Left ventricle myocardium inferior (tissue), 1 donor: Measurements from ENCODE around the gene C1QBP. TPM values are rescaled to one million over a fixed set of nuclear protein-coding genes. Genes with fewer than 3 reads are reported as not detected.

Source experiments
- DNase-seq: peaks from one replicate; pipeline ENCODE4 v3.0.0-alpha.2; 2020
- H3K27ac ChIP-seq: fragments of 200-600 bp; replicated peaks from 2 replicates; pipeline ENCODE4 v1.8.0; 2021
- H3K27me3 ChIP-seq: fragments of 200-600 bp; 2 replicates; pipeline ENCODE4 v1.8.0; 2021; ENCODE audit warnings: low read depth
- H3K36me3 ChIP-seq: fragments of 200-600 bp; 2 replicates; pipeline ENCODE4 v1.8.0; 2021
- H3K4me1 ChIP-seq: fragments of 200-600 bp; 2 replicates; pipeline ENCODE4 v1.8.0; 2021
- H3K4me3 ChIP-seq: fragments of 200-600 bp; 2 replicates; pipeline ENCODE4 v1.8.0; 2021; ENCODE audit warnings: mild to moderate bottlenecking, moderate library complexity
- H3K9me3 ChIP-seq: fragments of 200-600 bp; replicated peaks from 2 replicates; pipeline ENCODE4 v1.8.0; 2021
- intact Hi-C: fragments of 100-400 bp; cut with micrococcal nuclease; formaldehyde crosslinking; loops from one replicate; pipeline ENCODE4 v1.11.0; 2022
- total RNA-seq: library from RNA; stranded (reverse); fragmentation: NEBNext Ultra II Directional; extraction: Animal tissue kit (Norgen Biotek cat#: 25700); gene quantifications from one replicate; pipeline ENCODE4 v1.2.1, GENCODE V29; 2021
- TF ChIP-seq, protein P1 (sequence below): fragments of 200-600 bp; IDR thresholded peaks from 2 replicates; pipeline ENCODE4 v1.8.0; 2021; ENCODE audit warnings: antibody characterized with exemption, mild to moderate bottlenecking, borderline replicate concordance
- donor health status: DM: no; HTN: yes; CAD: no; lungs with severe emphysema.

The C1QBP gene
- total RNA-seq, 1 donor from 2014 or later: 124 TPM

DNA sequence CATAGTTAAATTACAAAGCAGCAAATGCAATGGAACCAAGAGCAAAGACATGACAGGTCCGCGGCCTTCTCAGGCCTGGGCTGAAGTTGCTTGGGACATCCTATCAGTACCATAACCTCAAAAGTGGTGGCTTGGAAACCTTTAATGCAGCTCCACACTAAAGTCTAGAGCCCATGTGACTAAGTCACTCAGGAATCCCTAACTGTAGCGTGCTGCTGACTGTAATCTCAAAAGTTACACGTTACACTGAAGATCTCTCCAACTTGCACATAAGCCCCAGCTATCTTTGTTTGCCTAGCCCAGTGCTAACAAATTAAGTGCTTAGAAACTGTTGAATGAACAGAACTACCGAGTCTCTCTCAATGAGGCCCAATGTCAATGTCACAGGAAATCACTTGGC is 47.3 kb downstream of the C1QBP start:
- peaks cover 96% of the 10 kb centered on the region for H3K36me3 ChIP-seq

More for the DNA sequence above, 47.3 kb downstream of the C1QBP start:
- no peak for DNase-seq
- no peaks in the 10 kb centered on the region for H3K9me3 ChIP-seq
- intact Hi-C loops: no loop called here
- H3K4me3 ChIP-seq: no peak overlapping the region
- no peaks in the 10 kb centered on the region for H3K27me3 ChIP-seq
- H3K4me1 ChIP-seq: no peaks in the 10 kb centered on the region
- TF ChIP-seq, protein P1, sequence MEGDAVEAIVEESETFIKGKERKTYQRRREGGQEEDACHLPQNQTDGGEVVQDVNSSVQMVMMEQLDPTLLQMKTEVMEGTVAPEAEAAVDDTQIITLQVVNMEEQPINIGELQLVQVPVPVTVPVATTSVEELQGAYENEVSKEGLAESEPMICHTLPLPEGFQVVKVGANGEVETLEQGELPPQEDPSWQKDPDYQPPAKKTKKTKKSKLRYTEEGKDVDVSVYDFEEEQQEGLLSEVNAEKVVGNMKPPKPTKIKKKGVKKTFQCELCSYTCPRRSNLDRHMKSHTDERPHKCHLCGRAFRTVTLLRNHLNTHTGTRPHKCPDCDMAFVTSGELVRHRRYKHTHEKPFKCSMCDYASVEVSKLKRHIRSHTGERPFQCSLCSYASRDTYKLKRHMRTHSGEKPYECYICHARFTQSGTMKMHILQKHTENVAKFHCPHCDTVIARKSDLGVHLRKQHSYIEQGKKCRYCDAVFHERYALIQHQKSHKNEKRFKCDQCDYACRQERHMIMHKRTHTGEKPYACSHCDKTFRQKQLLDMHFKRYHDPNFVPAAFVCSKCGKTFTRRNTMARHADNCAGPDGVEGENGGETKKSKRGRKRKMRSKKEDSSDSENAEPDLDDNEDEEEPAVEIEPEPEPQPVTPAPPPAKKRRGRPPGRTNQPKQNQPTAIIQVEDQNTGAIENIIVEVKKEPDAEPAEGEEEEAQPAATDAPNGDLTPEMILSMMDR: no peak
- peak overlapping the region; percentile 6 for H3K27ac ChIP-seq

Other genes starting within 250 kb of the C1QBP start
- 7.7 TPM for gene ZNF594, start 247.3 kb downstream of the C1QBP start, total RNA-seq
- gene SCIMP, start 204.3 kb downstream of the C1QBP start, total RNA-seq: 0.74 TPM
- 60.6 TPM for gene RABEP1, start 156.9 kb downstream of the C1QBP start, total RNA-seq
- gene NUP88, start 19.5 kb downstream of the C1QBP start, total RNA-seq: 37.3 TPM
- 28.4 TPM for gene RPAIN, start 19.0 kb downstream of the C1QBP start, total RNA-seq
- 4.5 TPM for gene DHX33, start 29.8 kb upstream of the C1QBP start, total RNA-seq
- gene DERL2, start 47.0 kb upstream of the C1QBP start, total RNA-seq: 32.5 TPM
- 10.1 TPM for gene MIS12, start 47.4 kb upstream of the C1QBP start, total RNA-seq
- gene NLRP1, start 145.4 kb upstream of the C1QBP start, total RNA-seq: 8.3 TPM